Osteocyte (in vitro differentiated cells): ENCODE measurements around the gene ZNF638. TPM values are rescaled to one million over a fixed set of nuclear protein-coding genes. Genes with fewer than 3 reads are reported as not detected.

Experiments used
- DNase-seq: peaks from one replicate; pipeline ENCODE4 v3.0.0; 2021; ENCODE audit warnings: mixed read lengths; ENCODE audit not compliant: unreplicated experiment; ENCODE audit errors: extremely low spot score
- H3K27ac Mint-ChIP-seq: one replicate; pipeline ENCODE4 v1.8.0; 2021; ENCODE audit warnings: mild to moderate bottlenecking, mixed read lengths; ENCODE audit not compliant: unreplicated experiment
- H3K27me3 Mint-ChIP-seq: one replicate; pipeline ENCODE4 v1.8.0; 2021; ENCODE audit warnings: mixed read lengths; ENCODE audit not compliant: unreplicated experiment
- H3K36me3 Mint-ChIP-seq: one replicate; pipeline ENCODE4 v1.8.0; 2021; ENCODE audit warnings: mixed read lengths; ENCODE audit not compliant: unreplicated experiment
- H3K4me1 Mint-ChIP-seq: one replicate; pipeline ENCODE4 v1.8.0; 2021; ENCODE audit warnings: mixed read lengths; ENCODE audit not compliant: unreplicated experiment
- H3K4me3 Mint-ChIP-seq: one replicate; pipeline ENCODE4 v1.8.0; 2021; ENCODE audit warnings: mild to moderate bottlenecking, moderate library complexity, mixed read lengths; ENCODE audit not compliant: unreplicated experiment
- H3K9me3 Mint-ChIP-seq: one replicate; pipeline ENCODE4 v1.8.0; 2021; ENCODE audit warnings: mixed read lengths; ENCODE audit not compliant: unreplicated experiment
- total RNA-seq: library from RNA; stranded (reverse); gene quantifications from 2 replicates; pipeline ENCODE4 v1.2.1, GENCODE V29; 2021
- TF ChIP-seq, protein P1 (sequence below): fragments of 200-600 bp; sonication (generic); IDR thresholded peaks from 2 replicates; pipeline ENCODE4 v1.5.0; 2021; ENCODE audit warnings: antibody characterized with exemption, mild to moderate bottlenecking, moderate library complexity

Gene ZNF638
- total RNA-seq, 1 donor from 2014 or later = 123 TPM

DNA sequence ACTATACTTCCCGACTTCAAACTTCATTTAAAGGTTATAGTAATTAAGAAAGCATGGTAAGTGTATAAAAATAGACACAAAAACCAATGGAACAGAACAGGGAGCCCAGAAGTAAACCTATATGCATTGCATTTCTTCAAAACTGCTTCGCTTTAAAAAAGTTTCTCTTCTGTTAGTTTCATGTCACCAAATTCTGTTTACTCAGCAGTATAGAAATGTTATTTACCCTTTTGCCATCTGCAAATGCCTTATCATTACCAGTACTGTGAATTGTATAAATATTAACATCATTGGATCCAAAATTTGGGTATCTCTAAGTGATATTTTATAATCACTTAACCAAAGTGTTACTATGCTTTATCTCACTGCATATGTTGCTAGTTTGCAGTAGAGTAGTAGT lies 45.9 kb upstream of the ZNF638 start:
- Mint-ChIP-seq H3K27me3 (peaks cover 15% of the 10 kb centered on the region), H3K4me1 (no peaks in the 10 kb centered on the region), H3K4me3 (no peak overlapping the region), H3K9me3 (no peaks in the 10 kb centered on the region), H3K36me3 (no peaks in the 10 kb centered on the region), H3K27ac (no peak overlapping the region)
- no peak for DNase-seq
- TF ChIP-seq, protein P1, sequence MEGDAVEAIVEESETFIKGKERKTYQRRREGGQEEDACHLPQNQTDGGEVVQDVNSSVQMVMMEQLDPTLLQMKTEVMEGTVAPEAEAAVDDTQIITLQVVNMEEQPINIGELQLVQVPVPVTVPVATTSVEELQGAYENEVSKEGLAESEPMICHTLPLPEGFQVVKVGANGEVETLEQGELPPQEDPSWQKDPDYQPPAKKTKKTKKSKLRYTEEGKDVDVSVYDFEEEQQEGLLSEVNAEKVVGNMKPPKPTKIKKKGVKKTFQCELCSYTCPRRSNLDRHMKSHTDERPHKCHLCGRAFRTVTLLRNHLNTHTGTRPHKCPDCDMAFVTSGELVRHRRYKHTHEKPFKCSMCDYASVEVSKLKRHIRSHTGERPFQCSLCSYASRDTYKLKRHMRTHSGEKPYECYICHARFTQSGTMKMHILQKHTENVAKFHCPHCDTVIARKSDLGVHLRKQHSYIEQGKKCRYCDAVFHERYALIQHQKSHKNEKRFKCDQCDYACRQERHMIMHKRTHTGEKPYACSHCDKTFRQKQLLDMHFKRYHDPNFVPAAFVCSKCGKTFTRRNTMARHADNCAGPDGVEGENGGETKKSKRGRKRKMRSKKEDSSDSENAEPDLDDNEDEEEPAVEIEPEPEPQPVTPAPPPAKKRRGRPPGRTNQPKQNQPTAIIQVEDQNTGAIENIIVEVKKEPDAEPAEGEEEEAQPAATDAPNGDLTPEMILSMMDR = no peak

DNA sequence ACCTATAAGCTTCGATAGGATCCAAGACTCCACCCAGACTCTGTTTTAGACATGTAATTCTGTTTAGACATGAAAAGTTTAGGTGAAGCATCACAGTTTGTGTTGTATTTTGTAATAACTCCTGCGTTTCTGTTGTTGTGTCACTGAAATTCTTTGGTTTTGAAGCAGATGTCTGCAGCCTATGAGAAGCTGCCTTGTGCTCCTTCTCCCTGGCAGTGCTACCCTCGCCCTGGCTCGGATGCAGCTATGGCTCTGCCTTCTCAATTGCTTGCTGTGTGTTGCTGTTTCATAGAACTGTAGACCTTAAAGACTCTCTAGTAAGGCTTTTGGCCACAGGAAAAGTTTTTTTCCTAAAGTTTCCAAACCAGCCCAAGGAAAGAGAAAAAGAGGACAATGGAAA lies 40.2 kb upstream of the ZNF638 start:
- TF ChIP-seq, protein P1 = no peak
- DNase-seq = no peak
- H3K36me3 Mint-ChIP-seq = no peaks in the 10 kb centered on the region
- no peak overlapping the region for H3K4me3 Mint-ChIP-seq
- no peak overlapping the region for H3K27ac Mint-ChIP-seq
- H3K4me1 Mint-ChIP-seq = no peaks in the 10 kb centered on the region
- no peaks in the 10 kb centered on the region for H3K27me3 Mint-ChIP-seq
- H3K9me3 Mint-ChIP-seq = no peaks in the 10 kb centered on the region

DNA sequence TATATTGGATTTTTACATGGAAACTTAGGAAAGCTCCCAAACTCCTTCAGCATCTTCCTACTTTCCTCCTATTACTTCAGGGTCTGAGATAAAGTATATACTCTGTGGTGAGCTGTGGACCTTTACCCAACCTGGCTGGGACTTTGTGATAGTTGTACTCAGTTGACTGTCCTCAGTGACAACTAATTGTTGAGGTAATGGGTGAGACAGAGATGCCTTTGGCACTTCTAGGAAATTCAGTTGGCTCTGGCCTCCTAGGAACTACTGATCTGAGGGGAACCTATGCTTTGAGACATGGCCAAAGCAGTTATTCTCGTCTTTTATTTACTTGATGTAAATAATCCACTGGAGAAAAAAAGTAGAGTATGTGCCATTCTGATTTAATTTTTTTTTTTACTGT lies 39.4 kb upstream of the ZNF638 start:
- Mint-ChIP-seq H3K27ac (no peak overlapping the region), H3K9me3 (no peaks in the 10 kb centered on the region)
- TF ChIP-seq, protein P1 = no peak

DNA sequence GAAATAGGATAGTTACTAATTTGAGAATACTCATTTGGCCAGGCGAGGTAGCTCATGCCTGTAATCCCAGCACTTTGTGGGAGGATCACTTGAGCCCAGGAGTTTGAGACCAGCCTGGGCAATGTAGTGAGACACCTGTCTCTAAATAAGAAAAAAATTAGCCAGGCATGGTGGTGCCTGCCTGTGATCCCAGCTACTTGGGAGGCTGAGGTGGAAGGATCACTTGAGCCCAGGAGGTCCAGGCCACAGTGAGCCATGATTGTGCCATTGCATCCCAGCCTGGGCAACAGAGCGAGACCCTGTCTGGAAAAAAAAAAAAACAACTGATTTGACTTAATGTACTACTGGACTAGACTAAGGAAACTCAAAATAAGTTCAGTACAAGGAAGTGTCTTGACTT lies 32.7 kb upstream of the ZNF638 start:
- H3K9me3 Mint-ChIP-seq = no peaks in the 10 kb centered on the region
- no peak for DNase-seq
- TF ChIP-seq, protein P1 = no peak

More for the DNA sequence above, 39.4 kb upstream of the ZNF638 start:
- no peak overlapping the region for H3K4me3 Mint-ChIP-seq
- H3K36me3 Mint-ChIP-seq = no peaks in the 10 kb centered on the region
- H3K27me3 Mint-ChIP-seq = no peaks in the 10 kb centered on the region
- no peak for DNase-seq
- no peaks in the 10 kb centered on the region for H3K4me1 Mint-ChIP-seq

DNA sequence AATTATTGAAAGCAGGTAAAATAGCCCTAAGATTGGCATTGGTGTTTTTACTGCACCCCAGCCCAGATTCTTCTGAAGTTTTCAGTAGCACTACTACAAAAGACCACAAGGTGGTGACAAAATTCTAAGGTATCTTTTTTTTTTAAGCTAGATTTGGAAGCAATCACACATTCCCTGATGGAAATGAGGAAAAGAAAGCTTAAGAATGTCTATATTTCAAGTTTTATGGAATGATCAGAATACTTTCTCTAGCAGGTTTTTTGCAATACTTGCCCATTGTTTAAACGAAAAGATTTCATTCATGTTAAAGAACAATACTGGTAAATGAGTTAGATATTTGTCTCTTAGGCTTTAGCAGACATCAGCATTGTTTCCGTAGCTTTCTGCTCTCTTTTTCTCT lies 32.1 kb upstream of the ZNF638 start:
- Mint-ChIP-seq H3K9me3 (no peaks in the 10 kb centered on the region), H3K4me3 (no peak overlapping the region), H3K27me3 (no peaks in the 10 kb centered on the region), H3K36me3 (no peaks in the 10 kb centered on the region), H3K4me1 (peaks cover 3% of the 10 kb centered on the region), H3K27ac (no peak overlapping the region)
- TF ChIP-seq, protein P1 = peak; percentile 74
- no peak for DNase-seq

More for the DNA sequence above, 32.7 kb upstream of the ZNF638 start:
- Mint-ChIP-seq H3K27ac (no peak overlapping the region), H3K4me1 (peaks cover 3% of the 10 kb centered on the region), H3K4me3 (no peak overlapping the region), H3K36me3 (no peaks in the 10 kb centered on the region), H3K27me3 (no peaks in the 10 kb centered on the region)
